Esophagus muscularis mucosa (tissue), 4 donors: ENCODE data around the gene NRXN3. TPM values are rescaled to one million over a fixed set of nuclear protein-coding genes. Genes with fewer than 3 reads are reported as not detected.

Experiments used
- DNase-seq: peaks from one replicate; pipeline ENCODE4 v3.0.0-alpha.2; 2017; ENCODE audit errors: extremely low spot score
- H3K27ac ChIP-seq, 4 donors: fragments of 200-600 bp; sonication (generic); replicated peaks in 1 of 4; 1 replicate in 3 of 4; 2 replicates in 1 of 4; pipeline ENCODE4 v1.5.1; 2016 to 2019; ENCODE audit warnings: mild to moderate bottlenecking in 1 of 4
- H3K27me3 ChIP-seq, 4 donors: fragments of 200-600 bp; sonication (generic); one replicate each; pipeline versions ENCODE4 v1.5.1 to v1.6.0; 2016 to 2019
- H3K36me3 ChIP-seq, 4 donors: fragments of 200-600 bp; sonication (generic); one replicate each; pipeline ENCODE4 v1.5.1; 2016 to 2019
- H3K4me1 ChIP-seq, 4 donors: fragments of 200-600 bp; sonication (generic); one replicate each; pipeline ENCODE4 v1.5.1; 2016 to 2019
- H3K4me3 ChIP-seq, 4 donors: fragments of 200-600 bp; sonication (generic); 1 replicate in 2 of 4; 2 replicates in 2 of 4; pipeline ENCODE4 v1.5.1; 2016 to 2019; ENCODE audit warnings: mild to moderate bottlenecking in 4 of 4, moderate library complexity in 1 of 4
- H3K9me3 ChIP-seq, 4 donors: fragments of 200-600 bp; sonication (generic); 1 replicate in 3 of 4; 2 replicates in 1 of 4; pipeline ENCODE4 v1.5.1; 2016 to 2019
- CTCF ChIP-seq, 3 experiments: fragments of 200-600 bp in 2 of 3; fragments of 450-650 bp in 1 of 3; sonication (generic) in 2 of 3; IDR thresholded peaks; one replicate each; pipeline ENCODE4 v1.5.1; 2017 to 2019; ENCODE audit warnings: antibody characterized with exemption in 3 of 3, mild to moderate bottlenecking in 2 of 3, moderate library complexity in 1 of 3
- EP300 ChIP-seq: sonication (generic); formaldehyde crosslinking; IDR thresholded peaks from one replicate; pipeline ENCODE4 v1.6.1; 2017; ENCODE audit warnings: antibody characterized with exemption
- POLR2A ChIP-seq: fragments of 450-650 bp; IDR thresholded peaks from one replicate; pipeline ENCODE4 v1.6.1; 2017; ENCODE audit warnings: antibody characterized with exemption, moderate library complexity, mild to moderate bottlenecking, low read depth
- POLR2AphosphoS5 ChIP-seq, 2 donors: sonication (generic); formaldehyde crosslinking; IDR thresholded peaks; one replicate each; pipeline ENCODE4 v1.6.1; 2017; ENCODE audit warnings: antibody characterized with exemption in 2 of 2
- WGBS: methylation state at CpG from one replicate; pipeline ENCODE4 v1.1.5; 2018; 5-methylcytosine and 5-hydroxymethylcytosine counted together
- intact Hi-C: fragments of 100-400 bp; cut with DNase I; formaldehyde crosslinking; loops from one replicate; pipeline ENCODE4 v1.15.1; 2023
- total RNA-seq, 4 donors: library from RNA; depleted of rRNA; stranded (reverse); fragments of >200 nt; gene quantifications; one replicate each; pipeline versions ENCODE4 v1.1.0 to v1.2.1, GENCODE V29; 2016

NRXN3 gene
- total RNA-seq, 4 donors from 2014 or later, result 71.1 to 159 (median 122) TPM

DNA sequence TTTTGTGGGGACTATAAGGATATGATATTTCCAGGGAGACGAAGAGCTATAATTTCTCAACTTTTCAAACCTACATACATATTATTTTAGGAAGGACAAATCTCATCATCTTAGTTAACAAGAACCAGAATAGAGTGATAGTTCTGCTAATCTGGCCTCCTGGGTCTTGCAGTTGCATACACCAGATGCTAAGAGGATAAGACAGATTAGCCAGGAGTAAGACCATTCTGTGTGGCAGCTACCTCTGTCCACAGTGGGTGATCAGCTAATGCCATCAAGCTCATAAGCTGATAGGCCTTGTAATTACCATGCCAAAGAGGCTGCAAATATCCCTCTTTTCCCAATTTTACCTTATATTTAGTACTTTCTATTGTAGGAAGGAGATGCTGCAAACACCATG is 776.8 kb downstream of the NRXN3 start:
- no peak for DNase-seq
- H3K9me3 ChIP-seq, result no peaks in the 10 kb centered on the region
- WGBS, result 97% methylated on average over 1 of the region's 1 CpG
- TF ChIP-seq EP300 (no peak), POLR2AphosphoS5 (IDR thresholded peaks at IDR 0.05) (no peak), POLR2A (no peak), CTCF (IDR thresholded peaks at IDR 0.05) (no peak)
- H3K36me3 ChIP-seq, result no peaks in the 10 kb centered on the region
- H3K27me3 ChIP-seq, result peaks cover 0 to 3% (median 0%) of the 10 kb centered on the region in 4 donors
- no peaks in the 10 kb centered on the region for H3K4me1 ChIP-seq
- intact Hi-C loops, result no loop called here
- H3K4me3 ChIP-seq, result no peak overlapping the region
- no peak overlapping the region for H3K27ac ChIP-seq

DNA sequence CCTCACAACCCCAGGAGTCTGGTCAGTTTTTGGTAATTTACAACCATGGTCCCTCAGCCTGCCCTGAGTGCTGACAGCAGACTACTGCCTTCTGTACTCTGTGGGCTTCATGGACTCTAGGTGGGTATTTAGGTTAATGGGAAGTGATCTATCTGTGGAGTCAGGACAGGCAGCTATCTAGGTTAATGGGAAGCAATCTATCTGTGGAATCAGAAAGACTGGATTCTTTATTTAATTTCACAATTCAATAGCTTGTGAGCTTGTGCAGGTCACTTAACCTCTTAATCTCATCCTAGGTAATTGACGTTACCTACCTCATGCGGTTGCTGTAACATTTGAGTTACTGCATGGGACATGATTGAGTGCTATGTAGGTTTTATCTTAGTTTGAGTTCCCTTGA is 777.5 kb downstream of the NRXN3 start:
- intact Hi-C loops, result no loop called here
- 93% methylated on average over 2 of the region's 2 CpGs for WGBS
- DNase-seq, result no peak
- Histone ChIP-seq H3K9me3 (no peaks in the 10 kb centered on the region), H3K36me3 (no peaks in the 10 kb centered on the region), H3K27me3 (no peaks in the 10 kb centered on the region), H3K4me1 (no peaks in the 10 kb centered on the region), H3K27ac (no peak overlapping the region), H3K4me3 (no peak overlapping the region)
- TF ChIP-seq CTCF (IDR thresholded peaks at IDR 0.05) (no peak), POLR2AphosphoS5 (IDR thresholded peaks at IDR 0.05) (no peak), POLR2A (no peak), EP300 (no peak)

DNA sequence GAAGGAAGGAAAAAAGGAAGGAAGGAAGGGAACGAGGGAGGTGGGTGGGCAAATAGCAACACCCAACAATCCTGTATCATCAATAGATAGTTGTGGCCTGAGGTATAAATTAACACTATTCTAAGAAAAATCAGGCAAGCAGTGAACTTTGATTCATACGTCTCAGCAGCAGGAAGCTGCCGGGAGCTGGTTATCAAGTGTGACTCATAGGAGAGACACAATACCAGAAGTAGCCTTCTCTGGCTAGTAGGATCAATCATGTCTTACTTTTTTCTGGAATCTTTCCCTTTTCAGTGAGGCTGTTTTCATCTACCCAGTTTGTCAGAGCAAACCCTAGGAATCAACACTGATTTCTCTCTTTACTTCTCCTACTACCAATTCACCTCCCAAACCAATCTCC is 780.5 kb downstream of the NRXN3 start:
- Histone ChIP-seq H3K9me3 (no peaks in the 10 kb centered on the region), H3K4me3 (no peak overlapping the region), H3K27ac (no peak overlapping the region), H3K36me3 (no peaks in the 10 kb centered on the region), H3K4me1 (no peaks in the 10 kb centered on the region), H3K27me3 (no peaks in the 10 kb centered on the region)
- no peak for DNase-seq
- intact Hi-C loops, result no loop called here
- 51% methylated on average over 3 of the region's 3 CpGs for WGBS
- TF ChIP-seq CTCF (IDR thresholded peaks at IDR 0.05) (no peak), POLR2AphosphoS5 (IDR thresholded peaks at IDR 0.05) (no peak), EP300 (no peak), POLR2A (no peak)

DNA sequence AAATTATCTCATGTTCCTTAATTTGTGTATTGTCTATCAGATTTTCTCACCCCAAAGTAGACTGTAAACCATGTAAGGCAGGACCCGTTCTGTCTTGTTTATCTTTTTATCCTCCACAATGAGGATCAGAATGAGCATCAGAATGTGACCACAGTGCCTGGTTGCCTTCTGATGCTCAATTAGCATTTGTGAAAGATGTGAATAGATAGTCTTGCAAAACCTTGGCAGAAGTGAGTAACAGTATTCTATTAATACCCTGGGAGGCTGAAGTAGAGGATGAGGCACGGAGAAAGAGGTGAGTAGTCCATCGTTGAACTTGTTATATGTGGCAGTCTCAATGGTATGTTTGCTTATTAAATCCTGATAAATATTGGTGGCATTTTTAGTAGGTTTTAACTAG is 781.4 kb downstream of the NRXN3 start:
- Histone ChIP-seq H3K36me3 (no peaks in the 10 kb centered on the region), H3K27ac (no peak overlapping the region), H3K4me1 (no peaks in the 10 kb centered on the region), H3K27me3 (no peaks in the 10 kb centered on the region), H3K4me3 (no peak overlapping the region), H3K9me3 (no peaks in the 10 kb centered on the region)
- no peak for TF ChIP-seq POLR2AphosphoS5 (IDR thresholded peaks at IDR 0.05)
- no peak for TF ChIP-seq EP300
- TF ChIP-seq POLR2A, result no peak
- TF ChIP-seq CTCF (IDR thresholded peaks at IDR 0.05), result no peak
- intact Hi-C loops, result no loop called here
- DNase-seq, result no peak
- WGBS, result 88% methylated on average over 3 of the region's 3 CpGs

DNA sequence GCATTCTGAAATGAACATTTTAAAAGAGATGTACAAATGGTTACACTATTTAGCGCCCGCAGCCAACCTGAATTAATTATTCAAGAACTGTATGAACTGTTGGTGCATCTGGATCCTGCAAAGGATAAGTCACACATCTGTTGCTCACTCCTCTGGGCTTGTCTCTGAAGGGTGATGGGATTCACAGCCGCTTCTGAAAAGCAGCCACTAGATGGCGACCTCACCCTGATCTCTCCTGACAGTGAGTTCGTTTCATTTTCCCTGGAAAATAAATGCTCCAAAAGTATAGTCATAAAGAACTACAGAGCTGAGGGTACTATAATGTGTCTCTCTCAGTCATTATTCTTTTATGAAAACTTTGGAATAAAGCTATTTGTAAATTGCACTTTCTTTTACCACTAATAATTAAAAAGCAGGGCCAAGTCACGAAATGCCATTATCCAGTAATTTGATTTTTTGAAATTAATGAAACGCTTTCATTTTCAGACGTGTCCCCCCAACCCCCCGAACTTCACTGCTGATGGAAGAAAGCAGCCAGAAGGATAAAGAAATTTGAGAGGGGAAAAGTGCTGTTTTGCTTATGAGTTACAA is 789.6 kb downstream of the NRXN3 start:
- WGBS, result 20% methylated on average over 9 of the region's 9 CpGs
- peaks cover 0 to 8% (median 8%) of the 10 kb centered on the region in 4 donors for H3K4me1 ChIP-seq
- TF ChIP-seq POLR2A (no peak), CTCF (IDR thresholded peaks at IDR 0.05) (peak; percentile 79 to 89 (median 81)), EP300 (no peak)
- DNase-seq, result no peak
- no peaks in the 10 kb centered on the region for H3K9me3 ChIP-seq
- intact Hi-C loops, result loop anchor here (10.0 kb wide), 2 partner anchors 315 to 1895 kb away; no protein-coding TSS in a partner anchor
- H3K27me3 ChIP-seq, result no peaks in the 10 kb centered on the region
- H3K36me3 ChIP-seq, result no peaks in the 10 kb centered on the region
- peak overlapping the region in 1 of 4 donors; percentile 41 for H3K27ac ChIP-seq
- peak overlapping the region; percentile 8 to 49 (median 32) for H3K4me3 ChIP-seq
